Brain microvascular endothelial cell (primary cell): ENCODE data around the gene LIN9.
A peak's percentile ranks its signal among the peaks of the same experiment; 100 is the strongest.

Source experiments
- DNase-seq: peaks from one replicate; pipeline ENCODE4 v3.0.0-alpha.2; 2020
- H3K27ac ChIP-seq: fragments of 250-450 bp; sonication (Bioruptor Pico); 2 replicates; pipeline ENCODE4 v1.5.1; 2020; ENCODE audit warnings: mild to moderate bottlenecking, moderate library complexity
- H3K27me3 ChIP-seq: fragments of 250-450 bp; sonication (Bioruptor Pico); replicated peaks from 2 replicates; pipeline ENCODE4 v1.5.1; 2020; ENCODE audit warnings: mild to moderate bottlenecking
- H3K36me3 ChIP-seq: fragments of 250-450 bp; sonication (Bioruptor Pico); replicated peaks from 2 replicates; pipeline ENCODE4 v1.5.1; 2020; ENCODE audit warnings: mild to moderate bottlenecking
- H3K4me3 ChIP-seq: 2 replicates; pipeline ENCODE4 v1.5.1; 2011; ENCODE audit warnings: low read depth, mild to moderate bottlenecking, control low read depth, low read length, moderate library complexity
- in situ Hi-C: cut with HindIII; loops from 2 replicates; pipeline ENCODE4 v1.10.0; 2017; ENCODE audit warnings: low sequenced_read_pairs, low pct_ligation_motif_present
- TF ChIP-seq, protein P1 (sequence below): IDR thresholded peaks from 2 replicates; pipeline ENCODE4 v1.5.1; 2011; ENCODE audit warnings: low read depth, mild to moderate bottlenecking, moderate library complexity, low read length, control low read depth, inconsistent platforms; ENCODE audit errors: missing control alignments

Gene LIN9, protein sequence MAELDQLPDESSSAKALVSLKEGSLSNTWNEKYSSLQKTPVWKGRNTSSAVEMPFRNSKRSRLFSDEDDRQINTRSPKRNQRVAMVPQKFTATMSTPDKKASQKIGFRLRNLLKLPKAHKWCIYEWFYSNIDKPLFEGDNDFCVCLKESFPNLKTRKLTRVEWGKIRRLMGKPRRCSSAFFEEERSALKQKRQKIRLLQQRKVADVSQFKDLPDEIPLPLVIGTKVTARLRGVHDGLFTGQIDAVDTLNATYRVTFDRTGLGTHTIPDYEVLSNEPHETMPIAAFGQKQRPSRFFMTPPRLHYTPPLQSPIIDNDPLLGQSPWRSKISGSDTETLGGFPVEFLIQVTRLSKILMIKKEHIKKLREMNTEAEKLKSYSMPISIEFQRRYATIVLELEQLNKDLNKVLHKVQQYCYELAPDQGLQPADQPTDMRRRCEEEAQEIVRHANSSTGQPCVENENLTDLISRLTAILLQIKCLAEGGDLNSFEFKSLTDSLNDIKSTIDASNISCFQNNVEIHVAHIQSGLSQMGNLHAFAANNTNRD

DNA sequence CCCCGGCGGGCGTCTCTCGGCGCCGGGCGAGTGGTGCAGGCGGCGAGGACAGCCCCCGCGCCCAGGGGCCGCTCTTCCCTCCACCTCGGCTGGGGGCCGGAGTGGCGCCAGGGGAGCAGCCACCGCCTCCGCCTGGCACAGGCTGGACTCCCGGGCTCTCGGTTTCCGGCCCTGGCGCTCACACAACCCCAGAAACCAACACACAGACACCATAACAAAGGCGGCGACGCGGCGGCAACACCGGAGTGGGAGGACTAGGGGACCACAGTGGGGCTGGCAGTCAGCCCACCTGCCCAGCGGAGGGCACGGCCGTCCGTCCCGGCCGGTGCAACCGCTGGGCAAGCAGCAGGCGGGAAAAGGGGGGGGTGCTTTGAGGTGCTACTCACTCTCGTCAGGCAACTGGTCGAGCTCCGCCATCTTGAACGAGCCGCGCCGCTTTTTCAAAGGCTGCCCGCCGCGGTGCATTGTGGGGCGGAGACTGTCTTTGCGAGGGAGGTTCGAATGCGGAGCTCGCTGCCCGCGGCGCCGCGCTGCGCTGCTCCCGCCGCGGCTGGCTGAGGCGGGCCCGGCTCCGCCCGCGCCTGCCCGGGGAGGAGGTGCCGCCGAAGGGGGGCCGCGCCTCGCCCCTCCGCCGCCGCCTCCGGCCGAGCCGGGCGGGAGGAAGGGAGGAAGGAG lies at the start of gene LIN9:
LIN9 (minus strand) TSS at position 442 of the 675 bp plus-strand sequence; CDS start at position 417, 25 bp downstream.
- Histone ChIP-seq H3K27ac (peak within 1 kb of the TSS; percentile 62), H3K4me3 (peak within 1 kb of the TSS; percentile 88), H3K36me3 (no peaks in the 10 kb centered on the region), H3K27me3 (no peaks in the 10 kb centered on the region)
- in situ Hi-C loops, result no loop called here
- DNase-seq, result peak; percentile 80
- TF ChIP-seq, protein P1, sequence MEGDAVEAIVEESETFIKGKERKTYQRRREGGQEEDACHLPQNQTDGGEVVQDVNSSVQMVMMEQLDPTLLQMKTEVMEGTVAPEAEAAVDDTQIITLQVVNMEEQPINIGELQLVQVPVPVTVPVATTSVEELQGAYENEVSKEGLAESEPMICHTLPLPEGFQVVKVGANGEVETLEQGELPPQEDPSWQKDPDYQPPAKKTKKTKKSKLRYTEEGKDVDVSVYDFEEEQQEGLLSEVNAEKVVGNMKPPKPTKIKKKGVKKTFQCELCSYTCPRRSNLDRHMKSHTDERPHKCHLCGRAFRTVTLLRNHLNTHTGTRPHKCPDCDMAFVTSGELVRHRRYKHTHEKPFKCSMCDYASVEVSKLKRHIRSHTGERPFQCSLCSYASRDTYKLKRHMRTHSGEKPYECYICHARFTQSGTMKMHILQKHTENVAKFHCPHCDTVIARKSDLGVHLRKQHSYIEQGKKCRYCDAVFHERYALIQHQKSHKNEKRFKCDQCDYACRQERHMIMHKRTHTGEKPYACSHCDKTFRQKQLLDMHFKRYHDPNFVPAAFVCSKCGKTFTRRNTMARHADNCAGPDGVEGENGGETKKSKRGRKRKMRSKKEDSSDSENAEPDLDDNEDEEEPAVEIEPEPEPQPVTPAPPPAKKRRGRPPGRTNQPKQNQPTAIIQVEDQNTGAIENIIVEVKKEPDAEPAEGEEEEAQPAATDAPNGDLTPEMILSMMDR, result peak; percentile 5

DNA sequence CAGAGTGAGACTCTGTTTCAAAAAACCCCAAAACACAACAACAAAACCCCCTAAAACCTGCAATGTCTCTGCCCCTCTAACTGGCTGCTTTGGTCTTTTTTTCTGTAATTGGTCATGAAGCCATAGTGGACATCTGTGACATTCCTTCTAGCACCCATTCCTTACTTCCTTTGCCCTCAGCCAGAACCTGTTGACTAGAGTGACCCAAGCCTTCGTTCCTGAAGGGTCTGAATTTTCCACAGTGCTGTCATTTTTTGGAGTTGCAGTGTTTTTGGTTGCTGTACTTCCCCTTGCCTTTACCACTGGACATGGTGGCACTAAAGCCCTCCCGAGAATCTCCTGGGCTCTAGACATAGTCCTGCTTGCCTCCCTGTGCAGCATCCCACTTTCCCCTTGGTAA lies 48.5 kb upstream of the LIN9 start:
- TF ChIP-seq, protein P1, result no peak

DNA sequence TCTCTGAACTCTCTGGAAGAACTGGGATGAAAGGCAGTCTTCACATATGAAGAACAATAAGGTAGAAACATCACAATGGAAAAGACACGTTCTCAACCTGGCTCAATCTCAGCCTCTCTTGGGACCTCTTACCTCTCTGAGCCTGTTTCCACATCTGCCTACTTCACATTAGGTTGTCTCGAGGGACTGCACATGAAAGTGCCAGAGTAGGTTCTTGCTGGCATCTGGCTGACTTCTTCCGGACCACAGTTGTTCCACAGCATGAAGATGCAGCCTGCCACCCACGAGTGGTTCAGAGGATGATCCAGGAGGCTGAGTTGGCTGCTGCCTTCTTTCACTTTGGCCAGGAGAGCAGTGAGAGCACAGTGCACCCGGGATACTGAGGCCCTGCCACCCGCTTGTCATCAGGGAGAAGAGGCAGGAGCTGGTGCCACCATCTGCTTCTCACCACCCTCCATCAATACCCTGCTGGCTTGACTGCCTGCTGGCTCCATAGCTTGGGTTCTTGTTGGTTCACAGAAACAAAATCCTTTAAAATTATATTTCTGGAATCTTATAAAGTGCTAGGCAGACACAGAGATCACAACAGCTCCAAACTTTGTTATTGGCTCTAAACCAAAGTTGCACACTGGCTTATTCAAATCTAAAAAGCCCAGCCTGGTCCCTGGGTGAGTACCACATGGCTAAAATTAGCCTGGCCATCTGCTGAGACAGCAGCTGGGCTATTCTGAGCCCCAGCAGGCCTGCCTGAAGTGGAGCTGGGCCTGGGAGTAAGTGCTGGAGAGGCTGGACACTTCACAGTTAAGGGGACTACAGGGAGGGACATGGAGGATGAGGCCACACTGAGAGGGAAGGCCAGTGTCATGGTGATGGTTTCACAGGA lies 46.9 kb upstream of the LIN9 start:
- H3K27me3 ChIP-seq, result no peaks in the 10 kb centered on the region
- DNase-seq, result no peak
- H3K4me3 ChIP-seq, result no peak overlapping the region
- H3K27ac ChIP-seq, result no peak overlapping the region
- peaks cover 3% of the 10 kb centered on the region for H3K36me3 ChIP-seq
- in situ Hi-C loops, result no loop called here
- TF ChIP-seq, protein P1, result no peak

More for the DNA sequence above, 48.5 kb upstream of the LIN9 start:
- H3K36me3 ChIP-seq, result peaks cover 6% of the 10 kb centered on the region
- H3K27me3 ChIP-seq, result no peaks in the 10 kb centered on the region
- DNase-seq, result no peak
- no peak overlapping the region for H3K4me3 ChIP-seq
- in situ Hi-C loops, result no loop called here
- H3K27ac ChIP-seq, result no peak overlapping the region

DNA sequence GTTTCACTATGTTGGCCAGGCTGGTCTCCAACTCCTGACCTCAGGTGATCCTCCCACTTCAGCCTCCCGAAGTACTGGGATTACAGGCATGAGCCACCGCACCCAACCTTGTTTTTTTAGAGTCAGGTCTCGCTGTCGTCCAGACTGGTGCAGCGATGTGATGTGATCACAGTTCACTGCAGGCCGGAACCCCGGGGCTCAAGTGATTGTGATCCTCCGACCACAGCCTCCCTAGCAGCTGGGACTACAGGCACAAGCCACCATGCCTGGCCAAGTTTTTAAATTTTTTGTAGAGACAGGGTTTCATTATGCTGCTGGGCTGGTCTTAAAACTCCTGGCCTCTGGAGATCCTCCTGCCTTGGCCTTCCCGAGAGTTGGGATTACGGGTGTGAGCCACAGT lies 46.1 kb upstream of the LIN9 start:
- in situ Hi-C loops, result no loop called here
- peaks cover 3% of the 10 kb centered on the region for H3K36me3 ChIP-seq
- H3K27me3 ChIP-seq, result no peaks in the 10 kb centered on the region
- DNase-seq, result no peak
- TF ChIP-seq, protein P1, result no peak
- no peak overlapping the region for H3K4me3 ChIP-seq
- no peak overlapping the region for H3K27ac ChIP-seq

DNA sequence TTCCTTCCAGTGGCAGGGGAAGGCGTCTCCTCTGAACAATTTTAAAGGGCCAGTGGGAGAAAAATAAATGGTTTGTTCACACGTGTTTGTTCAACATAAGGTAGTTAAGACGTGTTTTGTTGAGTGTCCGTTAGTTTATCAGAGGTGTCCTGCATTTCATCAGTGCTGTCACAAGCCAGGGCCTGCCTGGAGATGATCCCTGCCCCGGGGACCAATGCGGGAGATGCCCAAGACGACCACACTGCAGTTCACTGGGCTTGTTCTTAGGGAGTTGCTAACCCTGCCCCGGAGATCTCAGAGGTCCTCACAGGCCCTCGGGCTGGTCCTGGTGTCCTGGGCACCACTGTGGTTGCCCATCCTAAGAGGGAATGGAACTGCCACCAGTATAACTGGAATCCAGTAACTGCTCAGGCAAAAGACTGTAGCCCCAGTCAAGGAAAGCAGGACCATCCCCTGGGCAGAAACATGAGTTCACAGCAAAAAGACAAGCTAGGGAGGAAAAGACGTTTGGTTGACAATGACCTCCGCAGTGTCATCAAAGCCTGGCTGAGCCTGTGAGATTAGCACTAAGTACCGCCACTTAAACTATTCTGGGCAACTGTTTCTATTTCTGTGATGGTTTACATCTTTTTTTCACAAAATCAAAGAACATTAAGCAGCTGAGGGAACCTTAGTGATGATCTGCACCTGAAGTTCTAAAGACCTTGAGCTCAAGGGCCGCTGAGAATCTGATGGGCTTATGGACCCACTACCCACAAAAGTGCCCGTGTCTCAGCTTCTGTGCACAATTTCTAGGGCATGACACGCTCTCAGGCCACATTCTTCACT lies 44.9 kb upstream of the LIN9 start:
- Histone ChIP-seq H3K36me3 (no peaks in the 10 kb centered on the region), H3K27ac (no peak overlapping the region), H3K4me3 (no peak overlapping the region), H3K27me3 (no peaks in the 10 kb centered on the region)
- DNase-seq, result no peak
- TF ChIP-seq, protein P1, result no peak
- in situ Hi-C loops, result no loop called here
